Esophagus muscularis mucosa (tissue), 4 donors: ENCODE results near the gene LRRC52.

Experiments
- EP300 ChIP-seq: sonication (generic); formaldehyde crosslinking; IDR thresholded peaks from one replicate; pipeline ENCODE4 v1.6.1; 2017; ENCODE audit warnings: antibody characterized with exemption
- POLR2A ChIP-seq: fragments of 450-650 bp; IDR thresholded peaks from one replicate; pipeline ENCODE4 v1.6.1; 2017; ENCODE audit warnings: antibody characterized with exemption, moderate library complexity, mild to moderate bottlenecking, low read depth
- TF ChIP-seq, protein P1 (sequence below), 3 experiments: fragments of 200-600 bp in 2 of 3; fragments of 450-650 bp in 1 of 3; sonication (generic) in 2 of 3; IDR thresholded peaks; one replicate each; pipeline ENCODE4 v1.5.1; 2017 to 2019; ENCODE audit warnings: antibody characterized with exemption in 3 of 3, mild to moderate bottlenecking in 2 of 3, moderate library complexity in 1 of 3

DNA sequence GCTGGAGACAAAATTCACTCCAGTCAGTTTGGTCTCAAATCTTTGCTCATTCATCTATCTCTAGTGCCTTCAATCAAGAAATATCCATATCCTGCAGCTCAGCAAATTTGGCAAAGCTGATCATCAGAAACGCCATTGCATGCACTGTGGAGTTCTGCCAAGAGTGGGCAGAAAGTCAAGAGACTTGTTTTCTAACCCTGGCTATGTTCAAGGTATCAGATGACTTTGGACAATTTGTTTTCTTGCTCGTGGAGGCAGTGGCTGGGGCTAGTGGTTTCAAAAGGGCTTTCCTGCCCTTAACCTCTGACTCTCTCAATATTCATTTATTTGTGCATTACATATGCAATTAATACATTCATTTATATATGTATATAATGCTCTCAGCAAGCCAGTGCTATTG, 12.8 kb upstream of the LRRC52 start:
- TF ChIP-seq, protein P1, sequence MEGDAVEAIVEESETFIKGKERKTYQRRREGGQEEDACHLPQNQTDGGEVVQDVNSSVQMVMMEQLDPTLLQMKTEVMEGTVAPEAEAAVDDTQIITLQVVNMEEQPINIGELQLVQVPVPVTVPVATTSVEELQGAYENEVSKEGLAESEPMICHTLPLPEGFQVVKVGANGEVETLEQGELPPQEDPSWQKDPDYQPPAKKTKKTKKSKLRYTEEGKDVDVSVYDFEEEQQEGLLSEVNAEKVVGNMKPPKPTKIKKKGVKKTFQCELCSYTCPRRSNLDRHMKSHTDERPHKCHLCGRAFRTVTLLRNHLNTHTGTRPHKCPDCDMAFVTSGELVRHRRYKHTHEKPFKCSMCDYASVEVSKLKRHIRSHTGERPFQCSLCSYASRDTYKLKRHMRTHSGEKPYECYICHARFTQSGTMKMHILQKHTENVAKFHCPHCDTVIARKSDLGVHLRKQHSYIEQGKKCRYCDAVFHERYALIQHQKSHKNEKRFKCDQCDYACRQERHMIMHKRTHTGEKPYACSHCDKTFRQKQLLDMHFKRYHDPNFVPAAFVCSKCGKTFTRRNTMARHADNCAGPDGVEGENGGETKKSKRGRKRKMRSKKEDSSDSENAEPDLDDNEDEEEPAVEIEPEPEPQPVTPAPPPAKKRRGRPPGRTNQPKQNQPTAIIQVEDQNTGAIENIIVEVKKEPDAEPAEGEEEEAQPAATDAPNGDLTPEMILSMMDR (IDR thresholded peaks at IDR 0.05): no peak
- no peak for TF ChIP-seq POLR2A
- TF ChIP-seq EP300: no peak
